ENCODE data around the gene USP5. TPM values are rescaled to one million over a fixed set of nuclear protein-coding genes. Genes with fewer than 3 reads are reported as not detected.
A peak's percentile ranks its signal among the peaks of the same experiment; 100 is the strongest.

Gene USP5
- total and polyA plus RNA-seq, 2 experiments from 2014 or later = 61.6 to 78.9 TPM

DNA sequence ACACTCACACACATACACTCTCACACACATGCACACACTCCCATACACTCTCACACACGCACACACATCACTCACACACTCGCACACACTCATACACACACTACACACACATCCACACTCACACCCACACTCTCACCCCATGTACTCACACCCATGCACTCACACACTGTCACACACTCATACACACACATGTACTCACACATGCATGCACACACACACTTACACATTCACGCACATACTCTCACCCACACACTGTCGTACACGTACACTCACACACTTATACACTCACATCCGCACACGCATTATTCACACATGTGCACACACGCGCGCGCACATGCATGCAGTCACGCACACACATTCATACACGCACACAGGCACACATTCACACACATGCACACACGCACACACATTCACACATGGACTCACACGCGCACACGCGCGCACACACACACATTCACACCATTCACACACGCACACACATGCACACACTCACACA lies 34.2 kb upstream of the USP5 start:
- peaks cover 1% of the 10 kb centered on the region for H3K27me3 ChIP-seq
- H3K4me3 ChIP-seq = no peak overlapping the region
- 96% methylated on average over 18 of the region's 20 CpGs for WGBS (ENCODE audit: low lambda C conversion rate, missing lambda C conversion rate)
- TF ChIP-seq, protein P1, sequence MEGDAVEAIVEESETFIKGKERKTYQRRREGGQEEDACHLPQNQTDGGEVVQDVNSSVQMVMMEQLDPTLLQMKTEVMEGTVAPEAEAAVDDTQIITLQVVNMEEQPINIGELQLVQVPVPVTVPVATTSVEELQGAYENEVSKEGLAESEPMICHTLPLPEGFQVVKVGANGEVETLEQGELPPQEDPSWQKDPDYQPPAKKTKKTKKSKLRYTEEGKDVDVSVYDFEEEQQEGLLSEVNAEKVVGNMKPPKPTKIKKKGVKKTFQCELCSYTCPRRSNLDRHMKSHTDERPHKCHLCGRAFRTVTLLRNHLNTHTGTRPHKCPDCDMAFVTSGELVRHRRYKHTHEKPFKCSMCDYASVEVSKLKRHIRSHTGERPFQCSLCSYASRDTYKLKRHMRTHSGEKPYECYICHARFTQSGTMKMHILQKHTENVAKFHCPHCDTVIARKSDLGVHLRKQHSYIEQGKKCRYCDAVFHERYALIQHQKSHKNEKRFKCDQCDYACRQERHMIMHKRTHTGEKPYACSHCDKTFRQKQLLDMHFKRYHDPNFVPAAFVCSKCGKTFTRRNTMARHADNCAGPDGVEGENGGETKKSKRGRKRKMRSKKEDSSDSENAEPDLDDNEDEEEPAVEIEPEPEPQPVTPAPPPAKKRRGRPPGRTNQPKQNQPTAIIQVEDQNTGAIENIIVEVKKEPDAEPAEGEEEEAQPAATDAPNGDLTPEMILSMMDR (IDR thresholded peaks at IDR 0.05; ENCODE audit: poor library complexity) = no peak
- TF ChIP-seq EZH2phosphoT487 (IDR thresholded peaks at IDR 0.05; ENCODE audit: low read depth, severe bottlenecking, unreplicated experiment) (no peak), EZH2 (IDR thresholded peaks at IDR 0.05; ENCODE audit: borderline replicate concordance) (no peak)
- no peak overlapping the region for H3K4me2 ChIP-seq
- no peaks in the 10 kb centered on the region for H3K36me3 ChIP-seq (replicated peaks; ENCODE audit: insufficient read depth, low read depth)
- no peaks in the 10 kb centered on the region for H3K9me3 ChIP-seq (ENCODE audit: low read depth)
- no peak overlapping the region for H3K27ac ChIP-seq
- H2AFZ ChIP-seq = no peak overlapping the region
- H4K20me1 ChIP-seq (ENCODE audit: insufficient read depth, poor library complexity, severe bottlenecking) = no peaks in the 10 kb centered on the region
- H3K4me1 ChIP-seq (ENCODE audit: insufficient read depth) = peaks cover 10% of the 10 kb centered on the region
- no peaks in the 10 kb centered on the region for H3K79me2 ChIP-seq
- no peaks in the 10 kb centered on the region for H3K9me2 ChIP-seq (replicated peaks; ENCODE audit: insufficient read depth)
- DNase-seq (ENCODE audit: low spot score) = no peak

DNA sequence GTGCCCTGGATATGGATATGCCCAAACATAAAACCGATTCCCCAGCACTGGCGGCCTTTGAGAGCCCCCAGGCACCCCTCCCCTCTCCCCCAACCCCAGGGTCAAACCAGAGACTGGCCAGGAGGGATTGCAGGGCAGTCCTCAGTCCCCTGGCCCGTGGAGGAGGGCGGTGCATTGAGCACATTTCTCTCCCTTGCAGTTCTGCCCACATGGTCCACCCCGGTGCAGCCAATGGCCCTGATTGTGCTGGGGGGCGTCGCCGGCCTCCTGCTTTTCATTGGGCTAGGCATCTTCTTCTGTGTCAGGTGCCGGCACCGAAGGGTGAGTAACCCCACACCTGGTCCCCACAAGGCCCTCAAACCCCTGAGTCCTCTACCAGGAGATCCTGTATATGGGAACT lies 33.7 kb upstream of the USP5 start:
- Histone ChIP-seq H3K27ac (no peak overlapping the region), H3K27me3 (peaks cover 5% of the 10 kb centered on the region), H3K36me3 (replicated peaks; ENCODE audit: insufficient read depth, low read depth) (no peaks in the 10 kb centered on the region), H4K20me1 (ENCODE audit: insufficient read depth, poor library complexity, severe bottlenecking) (no peaks in the 10 kb centered on the region), H3K4me1 (ENCODE audit: insufficient read depth) (peaks cover 10% of the 10 kb centered on the region), H3K79me2 (no peaks in the 10 kb centered on the region), H3K4me3 (no peak overlapping the region), H3K9me3 (ENCODE audit: low read depth) (no peaks in the 10 kb centered on the region), H3K4me2 (no peak overlapping the region), H3K9me2 (replicated peaks; ENCODE audit: insufficient read depth) (no peaks in the 10 kb centered on the region), H2AFZ (no peak overlapping the region)
- peak; percentile 20 for DNase-seq (ENCODE audit: low spot score)
- no peak for TF ChIP-seq EZH2phosphoT487 (IDR thresholded peaks at IDR 0.05; ENCODE audit: low read depth, severe bottlenecking, unreplicated experiment)
- TF ChIP-seq EZH2 (IDR thresholded peaks at IDR 0.05; ENCODE audit: borderline replicate concordance) = no peak
- WGBS (ENCODE audit: low lambda C conversion rate, missing lambda C conversion rate) = 44% methylated on average over 8 of the region's 10 CpGs

GRCh38 chr12:6818645-6819044 lies 33.3 kb upstream of the USP5 start:
- no peak overlapping the region for H3K27ac ChIP-seq
- 72% methylated on average over 5 of the region's 5 CpGs for WGBS (ENCODE audit: low lambda C conversion rate, missing lambda C conversion rate)

More at GRCh38 chr12:6818645-6819044, 33.3 kb upstream of the USP5 start:
- Histone ChIP-seq H3K27me3 (peaks cover 5% of the 10 kb centered on the region), H3K4me1 (ENCODE audit: insufficient read depth) (peaks cover 10% of the 10 kb centered on the region), H3K79me2 (no peaks in the 10 kb centered on the region), H3K36me3 (replicated peaks; ENCODE audit: insufficient read depth, low read depth) (no peaks in the 10 kb centered on the region), H2AFZ (no peak overlapping the region), H3K4me3 (no peak overlapping the region), H3K9me2 (replicated peaks; ENCODE audit: insufficient read depth) (no peaks in the 10 kb centered on the region), H3K4me2 (no peak overlapping the region), H4K20me1 (ENCODE audit: insufficient read depth, poor library complexity, severe bottlenecking) (no peaks in the 10 kb centered on the region), H3K9me3 (ENCODE audit: low read depth) (no peaks in the 10 kb centered on the region)
- TF ChIP-seq EZH2 (IDR thresholded peaks at IDR 0.05; ENCODE audit: borderline replicate concordance) (no peak), EZH2phosphoT487 (IDR thresholded peaks at IDR 0.05; ENCODE audit: low read depth, severe bottlenecking, unreplicated experiment) (no peak)
- TF ChIP-seq, protein P1 (IDR thresholded peaks at IDR 0.05; ENCODE audit: poor library complexity) = no peak
- DNase-seq (ENCODE audit: low spot score) = no peak

All from hepatocyte (in vitro differentiated cells).